Measurements from ENCODE around the gene DNPEP.

DNPEP gene

DNA sequence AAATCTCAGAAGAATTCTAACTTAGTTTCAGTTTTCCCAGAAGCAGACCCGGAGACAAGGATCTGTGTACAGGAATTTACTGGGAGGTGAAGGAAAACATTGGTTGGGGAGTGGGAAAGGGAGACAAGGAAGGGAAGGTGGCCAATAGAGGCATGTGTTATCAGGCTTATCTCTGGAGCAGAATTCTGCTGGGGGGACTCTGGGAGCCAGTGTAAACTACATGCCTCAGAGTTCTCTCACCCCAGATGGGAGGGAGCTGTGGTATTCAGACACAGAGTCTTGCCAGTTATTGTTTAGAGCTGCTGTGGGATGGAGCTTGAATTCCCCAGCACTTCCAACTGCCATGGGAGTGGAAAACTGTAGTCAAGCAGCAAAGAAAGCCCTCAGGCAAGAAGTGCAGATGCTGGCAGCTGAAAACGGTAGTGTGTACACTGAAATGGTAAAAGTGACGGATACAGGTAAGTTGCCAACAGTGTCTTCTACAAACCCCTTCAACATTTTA is 19.0 kb downstream of the DNPEP start:
- H3K4me3 ChIP-seq (ENCODE audit: low read depth, low read length), result no peak overlapping the region

DNA sequence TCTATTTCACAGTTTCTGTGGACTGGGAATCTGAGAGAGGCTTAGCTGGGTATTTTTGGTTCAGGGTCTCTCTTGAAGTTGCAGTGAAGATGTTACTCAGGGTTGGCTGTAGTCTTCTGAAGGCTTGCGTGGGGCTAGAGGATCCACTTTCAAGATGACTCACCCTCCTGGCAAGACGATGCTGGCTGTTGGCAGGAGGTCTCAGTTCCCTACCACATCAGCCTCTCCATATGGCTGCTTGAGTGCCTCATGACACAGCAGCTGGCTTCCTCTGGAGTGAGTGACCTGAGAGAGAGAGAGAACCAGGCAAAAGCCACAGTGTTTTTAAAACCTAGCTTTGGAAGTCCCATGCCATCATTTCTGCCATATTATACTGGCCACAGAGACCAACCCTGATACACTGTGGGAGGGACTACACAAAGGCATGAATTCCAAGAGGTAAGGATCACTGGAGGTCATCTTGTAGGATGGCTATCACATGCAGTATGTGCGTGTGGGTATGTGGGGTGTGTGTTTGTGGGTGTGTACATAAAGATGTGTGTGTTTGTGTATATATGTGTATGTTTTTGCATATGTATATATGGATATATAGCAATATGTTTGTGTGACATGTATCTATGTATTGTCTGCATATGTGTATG is 25.1 kb downstream of the DNPEP start:
- H3K4me3 ChIP-seq (ENCODE audit: low read depth, low read length), result no peak overlapping the region

DNA sequence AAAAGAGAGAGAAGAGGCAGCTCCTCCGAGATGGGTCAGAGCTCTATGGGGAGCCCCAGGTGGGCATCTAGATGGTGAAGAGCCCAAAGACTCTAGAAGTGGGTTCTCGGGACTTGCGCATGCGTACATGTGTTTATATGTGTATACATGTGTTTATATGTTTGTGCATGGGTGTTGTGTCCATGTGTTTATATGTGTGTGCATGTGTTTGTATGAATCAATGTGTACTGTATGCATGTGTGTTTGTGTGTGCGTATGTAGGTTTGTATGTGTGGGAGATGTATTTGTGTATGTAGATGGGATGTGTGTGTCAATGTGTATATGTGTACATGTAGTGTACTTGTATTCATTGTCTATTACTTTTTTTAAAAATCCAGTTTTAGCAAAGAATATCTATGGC is 25.6 kb downstream of the DNPEP start:
- no peak overlapping the region for H3K4me3 ChIP-seq (ENCODE audit: low read depth, low read length)

DNA sequence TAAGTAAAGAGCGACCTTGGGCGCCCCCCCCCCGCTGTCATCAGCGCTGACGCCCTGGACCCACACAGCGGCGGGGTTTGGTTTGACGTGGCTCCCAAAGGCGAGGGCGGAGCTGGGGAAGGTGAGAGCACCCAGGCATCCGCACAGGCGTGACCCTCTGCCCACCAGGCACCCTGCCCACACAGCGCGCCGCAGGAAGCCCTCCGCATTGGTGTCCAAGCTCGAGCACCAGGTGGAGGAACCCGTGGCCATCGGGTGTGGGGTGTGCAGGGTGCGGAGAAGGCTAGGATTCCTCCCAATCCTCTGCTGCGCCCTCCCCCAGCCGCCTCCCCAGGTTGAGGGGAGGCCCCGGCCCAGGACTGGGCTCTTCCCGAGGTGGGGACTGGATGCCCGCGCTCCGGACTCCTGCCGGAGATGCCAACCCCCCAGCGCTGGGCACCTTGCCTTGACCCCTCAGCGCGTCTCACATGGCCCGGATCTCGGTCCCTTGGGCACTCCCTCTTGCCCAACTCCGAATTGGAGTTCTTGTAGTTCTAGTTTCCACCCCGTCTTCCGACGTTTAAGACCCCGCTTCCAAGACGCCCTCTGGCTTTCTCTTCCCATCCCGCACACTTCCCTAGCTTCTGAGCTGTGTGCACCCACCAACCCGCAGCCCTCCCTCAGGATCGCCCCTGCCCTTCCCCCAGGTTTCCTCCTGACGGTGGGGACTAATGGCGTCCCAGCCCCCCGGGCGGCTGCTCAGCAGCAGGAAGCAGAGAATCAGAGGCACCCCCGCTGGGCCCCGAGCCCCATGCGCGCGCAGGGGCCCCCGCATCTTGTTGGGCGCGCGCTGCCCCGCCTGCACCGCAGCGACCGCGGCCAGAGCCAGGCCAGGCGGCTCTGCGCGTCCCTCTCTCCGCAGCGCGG is 29.3 kb downstream of the DNPEP start:
- H3K4me3 ChIP-seq (ENCODE audit: low read depth, low read length), result peak overlapping the region; percentile 41

DNA sequence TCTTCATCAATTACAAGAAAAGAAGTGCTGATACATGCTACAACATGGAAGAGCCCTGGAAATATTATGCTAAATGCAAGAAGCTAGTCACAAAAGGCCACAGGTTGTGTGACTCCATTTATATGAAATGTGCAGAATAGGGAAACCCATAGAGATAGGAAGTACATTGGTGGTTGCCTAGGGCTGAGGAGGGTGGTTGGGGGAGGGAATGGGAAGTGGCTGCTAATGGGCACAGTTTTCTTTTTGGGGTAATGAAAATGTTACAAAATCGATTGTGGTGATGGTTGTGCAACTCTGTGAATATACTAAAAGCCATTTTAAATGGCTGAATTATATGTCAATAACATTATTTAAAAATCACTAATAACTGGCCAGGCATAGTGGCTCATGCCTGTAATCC is 30.9 kb downstream of the DNPEP start:
- no peak overlapping the region for H3K4me3 ChIP-seq (ENCODE audit: low read depth, low read length)

DNA sequence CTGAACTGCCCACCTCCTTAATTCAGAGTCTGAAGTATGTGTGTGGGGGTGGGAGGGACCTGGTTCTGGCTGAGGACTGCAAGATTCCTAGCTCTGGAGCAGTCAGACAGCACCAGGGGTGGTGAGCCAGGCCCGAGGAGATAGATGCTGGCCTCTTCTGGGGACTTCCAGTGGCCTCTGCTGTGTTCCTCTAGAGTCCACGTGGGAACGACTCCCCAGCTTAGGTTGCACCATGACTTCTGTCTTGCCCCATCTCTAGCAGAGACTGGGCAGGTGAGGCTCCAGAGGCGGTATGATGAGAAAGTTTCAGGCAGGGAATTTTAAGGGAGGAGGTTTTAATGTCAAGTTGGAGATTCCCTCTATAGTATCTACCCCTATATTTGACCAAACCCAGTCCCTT is 33.1 kb downstream of the DNPEP start:
- no peak overlapping the region for H3K4me3 ChIP-seq (ENCODE audit: low read depth, low read length)

DNA sequence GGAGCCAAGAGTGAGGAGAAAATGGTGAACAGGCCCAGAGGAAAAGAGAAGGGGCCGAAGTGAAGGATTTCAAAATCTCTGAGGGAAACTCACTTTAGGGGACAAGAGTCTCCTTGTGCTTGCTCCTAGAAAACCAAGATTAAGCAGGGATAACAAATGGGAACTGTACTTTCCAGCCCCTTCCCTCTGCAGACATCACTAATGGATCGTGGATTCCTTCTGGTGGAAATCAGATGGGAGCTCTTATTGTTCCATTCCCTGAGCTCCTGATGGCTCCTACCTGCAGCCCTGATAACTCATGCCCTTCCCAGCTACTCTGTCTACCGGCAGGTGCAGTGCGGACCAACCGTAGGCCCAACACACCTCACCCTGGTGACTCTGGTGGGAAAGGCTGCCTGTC is 34.6 kb downstream of the DNPEP start:
- H3K4me3 ChIP-seq (ENCODE audit: low read depth, low read length), result no peak overlapping the region

DNA sequence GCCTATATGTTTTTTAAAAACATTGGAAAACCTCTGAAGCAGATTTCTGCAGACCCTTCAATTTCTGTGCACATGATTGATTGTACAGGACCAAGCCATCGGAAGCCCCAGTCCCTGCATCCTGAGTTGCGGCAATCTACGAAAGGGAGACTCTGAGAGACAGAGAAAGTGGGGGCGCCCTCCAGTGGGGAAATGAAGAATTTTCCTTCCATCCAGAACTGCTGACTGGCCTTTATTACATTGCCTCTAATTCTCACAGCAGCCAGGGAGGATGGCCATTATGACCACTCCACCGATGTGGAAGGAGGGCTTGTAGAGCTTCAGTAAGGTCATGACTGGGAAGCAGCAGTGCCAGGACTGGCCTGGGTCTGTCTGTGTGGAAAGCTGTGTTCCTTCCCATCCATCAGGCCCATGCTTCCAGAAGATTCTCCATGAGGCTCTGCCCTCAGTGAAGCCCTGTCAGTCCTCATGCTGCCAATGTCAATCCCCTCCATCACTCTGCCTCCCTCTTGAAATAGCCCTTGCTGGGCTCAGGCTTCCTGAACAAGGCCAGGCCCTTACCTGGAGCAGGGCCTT is 35.2 kb downstream of the DNPEP start:
- no peak overlapping the region for H3K4me3 ChIP-seq (ENCODE audit: low read depth, low read length)

DNA sequence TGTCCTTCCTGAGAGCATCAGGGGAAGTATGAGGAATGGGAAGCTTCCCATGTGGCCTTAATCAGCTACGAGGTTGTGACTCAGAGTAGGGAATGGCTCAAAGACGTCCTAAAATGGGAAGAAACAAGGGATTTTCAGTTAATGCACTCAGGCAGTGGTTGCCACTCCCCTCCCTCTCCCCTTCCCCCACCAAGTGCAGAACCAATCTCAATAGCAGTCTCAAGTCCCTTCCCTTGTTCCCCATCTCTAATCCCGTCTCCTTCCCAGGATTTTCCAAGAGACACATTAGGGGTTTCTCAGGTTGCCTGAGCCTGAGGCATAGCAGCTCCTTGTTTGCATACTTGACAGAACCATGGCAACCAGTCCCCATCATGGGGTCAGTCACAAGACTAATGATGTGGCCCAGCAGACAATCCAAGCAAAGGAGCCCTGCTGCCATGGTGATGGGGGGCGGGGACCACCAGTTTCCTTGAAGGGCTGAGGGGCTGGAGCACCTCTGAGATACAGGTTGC is 36.9 kb downstream of the DNPEP start:
- H3K4me3 ChIP-seq (ENCODE audit: low read depth, low read length), result no peak overlapping the region

DNA sequence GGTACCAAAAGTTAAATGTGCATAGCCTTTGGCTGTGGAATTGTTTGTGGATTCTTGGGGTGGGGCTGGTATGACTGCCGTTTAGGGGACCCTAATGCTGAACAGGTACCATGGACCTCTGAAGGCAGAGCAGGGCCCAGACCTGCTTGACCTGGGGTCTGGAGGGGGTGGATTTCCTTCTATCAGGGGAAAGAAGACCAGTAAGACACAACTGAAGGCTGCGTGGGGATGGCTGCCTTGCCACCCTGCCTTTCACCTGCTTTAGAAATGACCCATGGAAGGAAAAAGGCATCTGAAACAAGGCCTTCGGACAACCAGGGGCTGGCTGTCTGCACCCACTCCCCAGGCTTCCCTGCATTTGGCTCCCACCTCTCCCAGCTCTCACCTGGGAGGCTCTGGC is 37.5 kb downstream of the DNPEP start:
- H3K4me3 ChIP-seq (ENCODE audit: low read depth, low read length), result no peak overlapping the region

DNA sequence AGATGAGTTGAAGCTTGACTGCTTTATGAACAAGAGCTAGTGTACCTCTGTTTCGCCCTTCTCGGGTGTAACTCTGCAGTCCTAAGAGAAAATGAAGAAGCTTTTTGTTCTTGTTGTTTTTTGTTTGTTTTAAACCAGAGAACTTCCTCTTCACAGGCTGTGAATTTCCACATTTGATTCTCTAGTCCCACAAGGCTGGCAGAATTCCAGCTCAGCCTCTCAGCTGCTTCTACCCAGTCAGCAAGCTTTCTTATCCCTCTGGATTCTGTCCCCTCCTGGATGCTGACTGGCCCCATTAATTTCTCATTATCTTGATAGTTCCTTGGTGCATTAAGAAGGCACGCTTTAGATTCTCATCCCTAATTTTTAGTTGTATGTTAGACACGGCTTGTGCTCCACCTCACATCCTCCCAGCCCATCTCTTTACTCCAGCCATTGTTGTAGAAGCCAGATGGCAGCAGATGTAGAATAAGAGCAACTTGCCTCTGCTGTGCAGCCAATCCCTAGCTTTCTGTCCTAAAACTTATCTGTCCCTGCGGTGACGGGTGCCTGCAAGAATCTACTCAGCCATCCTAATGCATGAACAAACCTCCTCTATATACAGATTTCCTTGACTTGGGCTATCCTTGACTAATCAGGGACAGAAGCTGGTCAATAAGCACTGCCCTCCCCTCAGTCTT is 42.8 kb downstream of the DNPEP start:
- H3K4me3 ChIP-seq (ENCODE audit: low read depth, low read length), result no peak overlapping the region

DNA sequence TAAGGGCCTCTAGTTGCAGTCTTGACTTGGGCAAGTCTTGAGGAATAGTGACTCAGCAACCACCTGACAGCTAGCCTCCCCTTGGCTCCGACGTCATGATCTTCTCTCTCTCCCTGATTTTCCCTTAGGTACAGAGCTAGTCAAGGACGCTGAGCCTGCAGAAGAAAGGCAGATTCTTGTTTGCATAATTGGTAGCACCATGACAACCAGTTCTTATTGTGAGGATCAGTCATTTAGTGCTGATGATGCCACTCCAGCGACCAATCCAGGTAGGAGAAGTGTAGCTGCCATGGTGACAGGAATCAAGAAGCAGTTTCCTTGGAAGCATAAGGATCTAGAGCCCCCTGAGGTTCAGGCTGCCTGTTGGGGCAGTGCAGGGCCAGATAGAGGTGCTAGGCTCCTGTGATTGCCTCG is 52.3 kb downstream of the DNPEP start:
- H3K4me3 ChIP-seq (ENCODE audit: low read depth, low read length), result no peak overlapping the region

DNA sequence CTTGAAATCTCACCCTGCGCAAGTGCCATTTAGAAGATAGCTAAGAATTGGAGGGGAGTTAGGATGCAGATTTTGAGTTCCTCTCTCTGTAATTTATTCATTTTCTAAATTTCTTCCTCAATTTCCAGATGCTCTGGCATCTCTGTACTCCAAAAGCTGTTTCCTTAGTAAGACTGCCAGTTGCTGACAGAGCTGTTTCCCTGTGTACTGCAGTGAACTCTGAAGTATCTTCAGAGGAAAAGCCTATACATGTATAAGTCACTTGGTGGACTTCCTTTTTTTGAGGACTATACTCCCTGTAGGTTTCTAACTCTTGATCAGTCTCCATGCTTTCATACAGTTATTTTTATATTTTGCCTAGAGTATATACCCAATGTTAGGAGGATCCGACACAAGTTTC is 53.6 kb downstream of the DNPEP start:
- H3K4me3 ChIP-seq (ENCODE audit: low read depth, low read length), result no peak overlapping the region

DNA sequence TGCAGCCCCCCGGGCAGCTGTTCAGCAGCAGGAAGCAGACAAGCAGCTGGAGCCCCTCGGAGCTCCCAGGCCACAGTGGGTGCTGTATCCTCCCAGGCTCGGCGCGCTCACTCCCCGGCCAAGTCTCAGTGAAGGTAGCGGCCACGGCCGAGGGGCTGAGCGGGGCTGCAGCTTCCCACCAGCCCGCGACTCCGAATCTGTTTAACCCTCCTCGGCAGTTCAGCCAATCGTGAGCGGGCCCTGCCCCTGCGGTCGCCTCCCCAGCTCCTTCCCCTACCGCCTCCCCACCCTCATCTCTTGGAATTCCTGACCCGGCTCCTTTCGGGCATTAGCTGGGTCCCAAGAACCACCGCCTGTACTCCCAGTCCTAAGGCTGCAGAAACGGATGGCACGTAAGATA is 55.2 kb downstream of the DNPEP start, which contains the start of gene RESP18:
TSS of gene RESP18 (minus strand) at position 203 of the 400 bp plus-strand sequence.
- peak within 1 kb of the TSS; percentile 33 for H3K4me3 ChIP-seq (ENCODE audit: low read depth, low read length)

DNA sequence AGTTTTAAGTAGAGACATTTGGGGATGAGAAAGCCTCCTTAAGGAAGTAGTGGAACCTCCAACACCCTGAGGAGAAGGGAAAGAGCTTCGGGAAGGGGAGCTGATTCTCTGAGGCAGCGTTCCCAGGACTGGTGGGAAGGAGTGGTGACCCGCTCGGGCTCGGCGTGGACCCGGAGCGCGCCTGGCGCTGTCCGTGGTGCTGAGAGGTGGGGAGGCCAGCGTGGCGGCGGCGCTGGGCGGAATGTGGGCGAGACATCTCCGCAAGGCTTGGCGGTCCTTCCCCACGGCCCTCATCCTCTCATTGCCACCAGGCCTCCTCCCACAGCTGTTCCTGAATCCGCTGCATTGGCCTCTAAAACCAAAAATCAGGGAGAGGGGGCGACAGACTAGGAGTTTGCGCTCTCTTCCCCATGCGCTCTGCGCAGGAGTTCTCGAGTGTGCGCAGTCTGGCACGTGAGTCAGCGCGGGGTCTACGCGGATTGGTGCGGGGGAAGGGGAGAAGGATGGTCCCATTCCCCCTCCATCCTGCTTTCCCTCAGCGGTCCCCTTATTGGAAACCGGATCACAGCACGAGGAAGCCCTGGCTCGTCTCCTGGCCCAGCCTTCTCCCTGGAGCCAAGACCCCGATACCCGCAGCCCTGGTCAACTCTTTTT is 56.0 kb downstream of the DNPEP start:
- peak overlapping the region; percentile 1 for H3K4me3 ChIP-seq (ENCODE audit: low read depth, low read length)

DNA sequence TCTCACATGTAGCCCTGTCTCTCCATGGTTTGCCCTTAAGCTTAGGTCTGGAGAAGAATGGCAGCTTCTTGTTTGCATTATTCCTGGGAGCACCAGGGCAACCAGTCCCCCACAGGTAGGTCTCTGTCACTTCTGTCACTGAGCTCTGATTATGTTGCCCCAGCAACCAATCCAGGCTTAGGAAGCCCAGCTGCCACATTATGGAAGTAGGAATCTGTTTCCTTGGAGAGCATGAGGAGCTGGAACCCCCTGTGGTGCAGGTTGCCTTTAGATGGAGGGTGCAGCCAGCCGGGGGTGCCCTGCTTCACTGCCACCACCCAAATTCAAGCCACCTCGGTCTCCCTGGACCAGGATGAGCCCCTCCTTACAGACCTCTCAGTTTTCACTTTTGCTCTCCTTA is 60.0 kb downstream of the DNPEP start:
- no peak overlapping the region for H3K4me3 ChIP-seq (ENCODE audit: low read depth, low read length)

DNA sequence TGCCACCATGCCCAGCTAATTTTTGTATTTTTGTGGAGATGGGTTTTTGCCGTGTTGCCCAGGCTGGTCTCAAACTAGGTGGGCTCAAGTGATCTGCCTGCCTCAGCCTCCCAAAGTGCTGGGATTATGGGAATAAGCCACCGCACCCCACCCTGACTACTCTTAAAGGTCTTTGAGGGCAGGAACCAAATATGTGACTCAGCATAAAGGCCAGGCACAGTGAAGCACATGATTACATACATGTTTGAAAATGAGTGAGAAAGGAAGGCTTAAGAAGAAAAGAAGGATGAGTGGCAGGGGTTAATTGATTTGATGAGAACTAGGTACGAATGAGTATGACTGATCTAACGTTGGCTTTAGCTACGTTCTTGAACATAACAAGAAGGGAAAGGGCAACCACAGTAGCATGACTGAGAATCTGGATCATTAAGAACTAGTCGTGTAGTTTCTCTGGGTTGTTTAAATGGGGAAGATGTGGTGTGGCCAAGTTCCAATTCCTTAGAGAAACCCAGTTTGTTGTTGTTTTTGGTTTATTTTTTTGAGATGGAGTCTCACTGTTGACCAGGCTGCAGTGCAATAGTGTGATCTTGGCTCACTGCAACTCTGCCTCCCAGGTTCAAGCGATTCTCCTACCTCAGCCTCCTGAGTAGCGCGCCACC is 61.9 kb downstream of the DNPEP start:
- H3K4me3 ChIP-seq (ENCODE audit: low read depth, low read length), result no peak overlapping the region

DNA sequence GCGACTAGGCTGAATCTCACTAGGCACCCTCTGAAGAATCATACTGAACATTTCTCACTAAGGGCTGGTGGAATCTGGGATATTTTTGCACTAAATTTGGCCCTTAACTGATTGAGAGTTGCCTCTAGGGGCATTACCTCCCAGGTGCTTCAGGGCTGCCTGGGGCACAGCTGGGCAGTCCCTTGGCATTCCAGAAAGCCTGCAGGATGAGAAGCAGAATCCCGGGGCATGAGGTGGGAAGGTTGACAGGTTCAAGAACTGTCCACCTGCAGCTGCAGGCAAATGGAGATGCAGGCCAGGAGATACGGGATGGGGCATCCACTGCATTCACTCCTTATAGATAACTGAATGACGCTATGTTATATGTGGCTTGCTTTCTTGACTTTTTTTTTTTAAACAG is 62.6 kb downstream of the DNPEP start:
- H3K4me3 ChIP-seq (ENCODE audit: low read depth, low read length), result no peak overlapping the region

DNA sequence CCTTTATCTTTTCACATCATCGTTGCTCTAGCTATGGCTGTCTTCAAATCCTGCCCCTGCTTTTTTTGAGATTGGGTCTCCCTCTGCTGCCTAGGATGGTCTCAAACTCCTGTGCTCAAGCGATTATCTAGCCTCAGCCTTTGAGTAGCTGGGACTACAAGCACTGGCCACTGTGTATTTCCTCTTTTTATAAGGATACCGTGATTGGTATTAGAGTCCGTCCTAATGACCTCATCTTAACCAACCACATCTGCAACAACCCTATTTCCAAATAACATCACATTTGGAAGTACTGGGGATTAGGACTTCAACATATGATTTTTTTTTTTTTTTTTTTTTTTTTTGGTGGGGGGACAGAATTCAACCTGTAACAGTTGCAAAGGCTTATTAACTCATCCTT is 64.3 kb downstream of the DNPEP start:
- H3K4me3 ChIP-seq (ENCODE audit: low read depth, low read length), result no peak overlapping the region

All from iPS-11a (cell line).